Kidney (tissue), 14 donors: Measurements from ENCODE around the gene ACLY. TPM values are rescaled to one million over a fixed set of nuclear protein-coding genes. Genes with fewer than 3 reads are reported as not detected.
"Not testable (repeated sequence)": the region's sequence is repeated elsewhere in the genome, so short reads cannot be mapped to it uniquely, and the experiment has no call there.

Source experiments
- DNase-seq, 5 donors: peaks; one replicate each; pipeline ENCODE4 v3.0.0-alpha.2; 2013 to 2020
- FAIRE-seq: peaks from 2 replicates; lab custom pipeline; 2012; peaks lifted over from hg19 to GRCh38; lab: Jason Lieb, UNC
- H3K27ac ChIP-seq, 2 donors: one replicate each; pipeline ENCODE4 v1.7.0; 2013; ENCODE audit warnings: low read depth in 2 of 2, low read length in 2 of 2, inconsistent platforms in 1 of 2
- H3K27me3 ChIP-seq: one replicate; pipeline ENCODE4 v1.7.1; 2013; ENCODE audit warnings: low read length, inconsistent platforms; ENCODE audit not compliant: control insufficient read depth, insufficient read depth
- H3K36me3 ChIP-seq, 3 donors: one replicate each; pipeline versions ENCODE4 v1.7.0 to v1.7.1; 2013; ENCODE audit warnings: low read length in 3 of 3, control low read depth in 1 of 3, inconsistent platforms in 1 of 3; ENCODE audit not compliant: insufficient read depth in 3 of 3, control insufficient read depth in 2 of 3
- H3K4me1 ChIP-seq, 3 donors: one replicate each; pipeline versions ENCODE4 v1.7.0 to v1.7.1; 2013; ENCODE audit warnings: low read length in 3 of 3, inconsistent platforms in 1 of 3, low read depth in 1 of 3; ENCODE audit not compliant: control insufficient read depth in 2 of 3, insufficient read depth in 2 of 3
- H3K4me3 ChIP-seq, 3 donors: one replicate each; pipeline versions ENCODE4 v1.7.0 to v1.8.1; 2013; ENCODE audit warnings: low read length in 3 of 3, control low read depth in 1 of 3, inconsistent platforms in 1 of 3
- H3K9ac ChIP-seq, 3 donors: one replicate each; pipeline versions ENCODE4 v1.7.0 to v1.7.1; 2013; ENCODE audit warnings: low read length in 3 of 3, control low read depth in 1 of 3, inconsistent platforms in 1 of 3
- H3K9me3 ChIP-seq, 3 donors: one replicate each; pipeline versions ENCODE4 v1.7.0 to v1.7.1; 2013; ENCODE audit warnings: low read length in 3 of 3, control low read depth in 1 of 3, inconsistent platforms in 1 of 3; ENCODE audit not compliant: control insufficient read depth in 2 of 3, insufficient read depth in 1 of 3
- intact Hi-C: fragments of 100-400 bp; cut with DNase I; formaldehyde crosslinking; loops from one replicate; pipeline ENCODE4 v1.11.1; 2022
- polyA plus RNA-seq: library from polyadenylated mRNA; stranded (reverse); fragments of 350-450 nt; fragmentation: Illumina TruSeq; extraction: RNeasy Lipid Tissue Mini Kit (QIAGEN cat#74804); gene quantifications from one replicate; pipeline ENCODE4 v1.2.3, GENCODE V29; 2014; ENCODE audit warnings: low read depth, low replicate concordance; ENCODE audit not compliant: insufficient read depth
- total RNA-seq: library from RNA; stranded (reverse); fragmentation: NEBNext Ultra II Directional; extraction: Animal tissue kit (Norgen Biotek cat#: 25700); gene quantifications from one replicate; pipeline ENCODE4 v1.2.1, GENCODE V29; 2021
- TF ChIP-seq, protein P1 (sequence below): IDR thresholded peaks from 3 replicates; pipeline ENCODE4 v1.5.1; 2012; ENCODE audit warnings: mild to moderate bottlenecking, moderate library complexity, borderline replicate concordance; ENCODE audit not compliant: insufficient read depth; ENCODE audit errors: extremely low read depth
- donor health status: control.
- donor health status: control.
- donor health status: control.
- donor health status: control.
- donor health status: control.
- donor health status: DM: yes; HTN: yes; CAD: no.
- donor health status: Normal renal cell carcinoma (clear cell type).

Gene ACLY
- total and polyA plus RNA-seq, 2 donors from 2014 or later, result 33.7 to 104 TPM

GRCh38 chr17:41882756-41883155 lies 36.0 kb downstream of the ACLY start:
- intact Hi-C loops, result no loop called here
- DNase-seq (no peak), FAIRE-seq (no peak)
- Histone ChIP-seq H3K4me1 (no peaks in the 10 kb centered on the region), H3K9me3 (no peaks in the 10 kb centered on the region), H3K27me3 (no peaks in the 10 kb centered on the region), H3K27ac (no peak overlapping the region), H3K4me3 (no peak overlapping the region), H3K36me3 (peaks cover 12 to 71% (median 46%) of the 10 kb centered on the region in 3 donors), H3K9ac (no peak overlapping the region)
- TF ChIP-seq, protein P1, sequence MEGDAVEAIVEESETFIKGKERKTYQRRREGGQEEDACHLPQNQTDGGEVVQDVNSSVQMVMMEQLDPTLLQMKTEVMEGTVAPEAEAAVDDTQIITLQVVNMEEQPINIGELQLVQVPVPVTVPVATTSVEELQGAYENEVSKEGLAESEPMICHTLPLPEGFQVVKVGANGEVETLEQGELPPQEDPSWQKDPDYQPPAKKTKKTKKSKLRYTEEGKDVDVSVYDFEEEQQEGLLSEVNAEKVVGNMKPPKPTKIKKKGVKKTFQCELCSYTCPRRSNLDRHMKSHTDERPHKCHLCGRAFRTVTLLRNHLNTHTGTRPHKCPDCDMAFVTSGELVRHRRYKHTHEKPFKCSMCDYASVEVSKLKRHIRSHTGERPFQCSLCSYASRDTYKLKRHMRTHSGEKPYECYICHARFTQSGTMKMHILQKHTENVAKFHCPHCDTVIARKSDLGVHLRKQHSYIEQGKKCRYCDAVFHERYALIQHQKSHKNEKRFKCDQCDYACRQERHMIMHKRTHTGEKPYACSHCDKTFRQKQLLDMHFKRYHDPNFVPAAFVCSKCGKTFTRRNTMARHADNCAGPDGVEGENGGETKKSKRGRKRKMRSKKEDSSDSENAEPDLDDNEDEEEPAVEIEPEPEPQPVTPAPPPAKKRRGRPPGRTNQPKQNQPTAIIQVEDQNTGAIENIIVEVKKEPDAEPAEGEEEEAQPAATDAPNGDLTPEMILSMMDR, result no peak

- H3K4me1 ChIP-seq, result no peaks in the 10 kb centered on the region
- intact Hi-C loops, result no loop called here
- TF ChIP-seq, protein P1, result no peak
- DNase-seq, result no peak
- no peaks in the 10 kb centered on the region for H3K27me3 ChIP-seq
- H3K9ac ChIP-seq, result no peak overlapping the region
- no peak overlapping the region for H3K4me3 ChIP-seq
- peaks cover 7 to 45% (median 31%) of the 10 kb centered on the region in 3 donors for H3K36me3 ChIP-seq
- FAIRE-seq, result no peak
- H3K9me3 ChIP-seq, result no peaks in the 10 kb centered on the region
- H3K27ac ChIP-seq, result no peak overlapping the region
Measured at GRCh38 chr17:41880130-41880529, 38.6 kb downstream of the ACLY start.

GRCh38 chr17:41874293-41874670 lies 44.5 kb downstream of the ACLY start:
- DNase-seq, H3K4me1 ChIP-seq, H3K9ac ChIP-seq, H3K27me3 ChIP-seq, H3K9me3 ChIP-seq, H3K27ac ChIP-seq, intact Hi-C loops, FAIRE-seq, H3K4me3 ChIP-seq: not testable (repeated sequence)
- peaks cover 7 to 45% (median 39%) of the 10 kb centered on the region in 3 donors for H3K36me3 ChIP-seq

DNA sequence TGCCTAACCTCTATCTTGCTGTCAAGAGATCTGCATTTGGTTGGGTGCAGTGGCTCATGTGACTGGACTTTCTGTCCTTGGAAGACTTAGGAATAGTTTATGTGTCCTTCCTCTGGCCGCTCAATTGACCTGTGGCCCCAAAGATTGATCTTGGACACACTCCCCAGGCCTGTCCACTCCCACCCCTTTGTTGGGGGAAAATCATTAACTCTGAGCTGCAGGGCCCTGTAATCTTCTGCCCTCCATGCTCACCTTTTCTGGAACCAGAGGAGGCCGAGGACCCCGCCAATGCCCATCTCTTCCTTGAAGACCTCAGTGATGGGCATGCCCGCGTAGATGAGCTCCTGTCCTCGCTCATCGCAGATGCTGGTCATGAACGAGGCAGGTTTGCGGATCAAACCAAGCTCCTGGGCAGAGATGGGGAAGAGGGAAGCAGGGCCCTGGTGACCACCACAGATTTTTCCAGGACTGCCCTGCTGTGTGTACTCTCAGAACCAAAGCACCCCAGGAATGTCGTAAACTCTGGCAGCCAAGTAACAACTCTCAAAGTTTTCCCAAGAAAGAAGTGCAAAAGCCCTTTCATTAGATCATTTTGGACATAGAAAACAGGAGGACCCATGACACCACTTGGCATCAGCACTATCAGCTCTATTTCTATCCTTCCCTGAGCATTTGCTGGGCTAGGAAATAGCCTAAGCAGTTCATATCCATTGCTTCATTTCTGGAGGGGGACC lies 45.0 kb downstream of the ACLY start:
- Histone ChIP-seq H3K9ac (no peak overlapping the region), H3K4me3 (no peak overlapping the region), H3K4me1 (no peaks in the 10 kb centered on the region), H3K36me3 (peaks cover 5 to 50% (median 36%) of the 10 kb centered on the region in 3 donors), H3K27ac (no peak overlapping the region), H3K27me3 (no peaks in the 10 kb centered on the region), H3K9me3 (no peaks in the 10 kb centered on the region)
- DNase-seq, result no peak
- TF ChIP-seq, protein P1, result no peak
- intact Hi-C loops, result no loop called here
- FAIRE-seq, result no peak
